HG02973 (cell line): Measurements from ENCODE around the gene OTOS.

Experiments
- ATAC-seq: cut with Tn5 transposase; IDR thresholded peaks from one replicate; pipeline ENCODE4 v1.9.1; 2021; ENCODE audit warnings: moderate library complexity; ENCODE audit not compliant: unreplicated experiment

OTOS gene

DNA sequence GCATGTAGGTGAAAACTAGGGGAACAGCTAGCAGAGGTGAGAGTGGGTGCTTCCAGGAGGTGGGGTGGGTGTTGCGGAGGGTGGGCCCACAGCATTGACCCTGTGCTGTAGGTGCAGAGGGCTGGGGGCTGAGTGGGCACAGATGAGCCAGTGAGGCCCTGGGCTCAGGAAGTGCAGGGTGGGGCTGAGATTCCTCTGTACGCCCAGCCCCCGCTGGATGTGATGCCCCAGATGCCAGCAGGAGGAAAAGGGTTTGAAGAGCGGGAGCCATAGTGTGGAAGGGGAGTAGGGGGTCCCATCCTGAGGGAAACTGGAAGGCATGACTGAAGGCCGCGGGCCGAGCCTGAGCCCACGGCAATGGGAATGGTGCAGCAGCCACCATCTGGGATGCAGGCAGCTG lies 14.1 kb upstream of the OTOS start:
- no peak for ATAC-seq

DNA sequence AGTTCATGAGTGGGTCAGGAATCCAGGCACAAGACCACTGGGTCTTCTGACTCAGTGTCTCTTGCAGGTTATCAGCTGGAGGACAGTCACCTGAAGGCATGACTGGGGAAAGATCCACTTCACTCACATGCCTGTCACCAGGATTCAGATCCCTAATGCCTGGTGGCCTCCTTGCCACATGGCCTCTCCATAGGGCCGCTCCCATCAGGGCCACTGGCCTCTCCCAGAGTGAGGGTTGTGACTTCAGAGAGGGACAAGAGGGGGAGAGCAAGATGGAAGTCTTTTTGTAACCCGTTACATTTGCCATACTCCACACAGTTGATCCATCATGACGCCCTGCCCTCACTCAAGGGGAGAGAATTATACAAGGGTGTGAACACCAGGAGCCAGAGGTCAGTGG lies 13.0 kb upstream of the OTOS start:
- ATAC-seq, result no peak

DNA sequence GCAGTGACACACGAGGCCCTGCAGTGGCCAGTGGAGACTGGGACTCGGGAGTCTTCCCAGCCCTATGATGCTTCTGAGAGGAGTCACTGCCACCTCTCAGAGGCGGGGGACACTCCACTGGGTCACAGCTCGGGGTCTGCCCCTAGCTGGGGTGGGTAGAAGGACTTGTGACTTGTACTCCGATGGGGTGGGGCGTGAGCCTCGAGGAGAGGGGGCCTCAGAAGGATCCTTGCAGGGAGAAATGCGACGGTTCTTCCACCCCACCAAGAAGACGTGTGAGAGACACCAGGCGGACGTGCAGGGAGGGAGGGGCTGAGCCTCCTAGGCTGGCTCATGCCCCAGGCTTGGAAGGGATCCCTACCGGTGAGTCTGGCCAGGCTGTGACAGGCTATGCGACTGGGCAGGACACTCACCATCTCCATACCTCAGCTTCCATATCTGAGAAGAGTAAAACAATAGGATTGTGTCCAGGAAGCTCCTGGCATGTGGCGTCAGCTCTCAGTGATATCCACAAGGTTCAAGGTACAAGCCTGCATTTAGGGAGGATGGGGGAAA lies 11.1 kb upstream of the OTOS start:
- ATAC-seq, result no peak

DNA sequence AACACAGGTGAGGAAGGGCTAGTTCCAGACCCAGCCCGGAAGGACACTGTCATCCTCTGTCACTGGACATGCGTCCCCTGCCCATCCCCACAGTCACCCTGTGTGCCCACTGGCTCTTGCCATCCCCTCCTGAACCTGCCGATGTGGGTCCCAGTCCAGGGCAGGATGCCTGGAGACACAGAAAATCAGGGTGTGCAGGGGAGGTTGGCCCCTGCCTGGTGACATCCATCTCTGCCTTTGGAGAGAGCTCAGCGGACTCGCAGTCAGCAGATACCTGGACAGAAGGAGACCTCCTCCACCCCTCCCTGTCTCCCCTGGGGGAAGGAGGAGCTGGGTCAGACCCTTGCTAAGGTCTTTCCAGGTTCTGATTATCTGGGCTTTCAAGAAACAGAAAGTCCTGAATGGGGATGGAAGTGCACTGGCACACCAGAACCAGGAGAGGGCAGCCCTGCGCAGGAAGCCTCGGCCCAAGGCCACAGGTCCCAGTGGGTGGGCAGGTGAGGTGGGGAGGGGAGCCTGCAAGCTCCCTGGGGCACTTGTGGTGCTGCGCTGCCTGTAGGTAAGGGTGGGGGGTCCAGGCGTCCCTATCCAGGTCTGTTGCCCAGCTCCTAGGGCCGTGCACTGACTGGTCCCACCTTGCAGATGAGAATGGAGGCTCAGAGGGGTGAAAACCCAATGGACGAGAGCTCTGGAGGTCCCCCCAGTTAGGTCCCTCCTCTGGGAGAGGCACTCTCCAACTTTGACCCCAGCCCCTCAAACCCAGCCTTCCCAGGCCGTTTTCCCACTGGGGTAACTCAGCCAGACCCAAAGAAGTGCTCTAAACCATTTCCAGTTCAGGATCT lies 9.7 kb upstream of the OTOS start:
- no peak for ATAC-seq

DNA sequence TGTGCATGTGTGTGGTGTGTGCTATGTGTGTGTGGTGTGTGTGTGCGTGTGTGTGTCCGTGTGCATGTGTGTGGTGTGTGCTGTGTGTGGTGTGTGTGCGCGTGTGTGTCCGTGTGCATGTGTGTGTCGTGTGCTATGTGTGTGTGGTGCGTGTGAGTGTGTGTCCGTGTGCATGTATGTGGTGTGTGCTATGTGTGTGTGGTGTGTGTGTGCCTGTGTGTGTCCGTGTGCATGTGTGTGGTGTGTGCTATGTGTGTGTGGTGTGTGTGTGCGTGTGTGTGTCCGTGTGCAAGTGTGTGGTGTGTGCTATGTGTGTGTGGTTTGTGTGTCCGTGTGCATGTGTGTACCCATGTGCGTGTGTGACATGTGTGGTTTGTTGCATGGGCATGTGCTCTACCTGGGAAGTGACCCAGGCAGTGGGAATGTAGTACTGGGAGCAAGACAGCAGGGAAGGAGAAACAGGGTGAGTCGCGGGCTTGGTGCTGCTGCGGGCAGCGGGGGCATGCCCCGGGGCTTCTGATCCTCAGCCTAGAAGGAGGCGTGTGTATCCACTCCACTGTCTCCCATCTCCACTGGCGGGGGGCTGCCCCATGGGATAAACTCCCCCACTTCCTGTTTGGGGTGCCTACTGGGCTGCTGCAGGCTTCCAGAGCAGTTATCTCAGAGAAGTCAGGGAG lies 7.6 kb upstream of the OTOS start:
- ATAC-seq, result no peak

DNA sequence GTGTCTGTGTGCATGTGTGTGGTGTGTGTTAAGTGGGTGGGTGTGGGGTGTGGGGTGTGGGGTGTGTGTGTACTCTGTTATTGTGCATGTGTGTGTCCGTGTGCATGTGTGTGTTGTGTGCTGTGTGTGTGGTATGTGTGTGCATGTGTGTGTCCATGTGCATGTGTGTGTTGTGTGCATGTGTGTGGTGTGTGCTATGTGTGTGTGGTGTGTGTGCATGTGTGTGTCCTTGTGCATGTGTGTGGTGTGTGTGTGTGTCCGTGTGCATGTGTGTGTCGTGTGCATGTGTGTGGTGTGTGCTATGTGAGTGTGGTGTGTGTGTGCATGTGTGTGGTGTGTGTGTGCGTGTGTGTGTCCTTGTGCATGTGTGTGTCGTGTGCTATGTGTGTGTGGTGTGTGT lies 6.9 kb upstream of the OTOS start:
- no peak for ATAC-seq

DNA sequence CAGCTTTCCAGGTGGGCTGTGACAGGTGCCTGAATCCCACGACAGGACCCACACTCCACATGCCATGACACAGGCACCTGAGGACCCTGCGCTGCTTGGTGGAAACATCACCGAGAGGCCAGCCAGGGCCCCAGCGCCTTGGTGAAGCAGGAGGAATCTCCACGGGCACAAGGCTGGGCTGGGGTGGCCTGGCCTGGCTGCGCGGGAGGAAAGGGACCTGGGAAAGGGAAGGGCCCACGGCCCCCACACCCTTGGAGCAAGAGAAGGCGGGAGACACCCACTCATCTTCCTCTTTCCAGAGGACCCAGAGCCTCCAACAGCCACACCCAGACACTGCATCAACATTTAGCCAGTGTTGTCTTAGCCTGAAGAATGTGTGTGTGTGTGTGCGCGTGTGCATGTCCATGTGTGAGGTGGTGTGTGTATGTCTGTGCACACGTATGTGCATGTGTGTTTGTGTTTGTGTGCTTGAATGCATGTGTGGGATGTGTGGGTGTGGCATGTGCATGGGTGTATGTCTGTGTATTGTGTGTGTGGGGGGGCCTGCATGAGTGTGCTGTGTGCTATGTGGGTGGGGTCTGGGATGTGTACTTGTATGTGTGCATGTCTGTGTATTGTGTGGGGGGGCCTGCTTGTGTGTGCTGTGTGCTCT lies 6.3 kb upstream of the OTOS start:
- ATAC-seq, result no peak

DNA sequence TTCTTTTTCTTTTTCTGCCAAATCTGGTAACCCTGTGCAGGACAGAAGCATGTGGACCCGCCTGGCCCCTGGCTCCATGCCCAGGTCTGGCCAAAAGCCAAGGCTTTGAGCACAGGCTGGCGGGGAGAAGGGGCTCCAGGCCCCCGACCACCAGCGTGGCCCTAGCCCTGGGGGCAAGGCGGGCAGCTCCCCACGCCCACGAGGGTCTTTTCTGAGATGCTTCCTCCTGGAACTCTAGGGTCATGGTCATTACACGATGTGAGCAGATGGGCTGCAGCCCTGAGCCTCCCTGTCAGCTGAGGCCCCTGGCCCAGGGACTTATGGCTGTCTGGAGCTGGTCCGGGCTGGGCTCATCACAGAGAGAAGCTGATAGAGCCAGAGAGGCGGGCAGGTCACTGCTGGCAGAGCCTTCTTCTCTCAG lies 5.7 kb upstream of the OTOS start:
- no peak for ATAC-seq

DNA sequence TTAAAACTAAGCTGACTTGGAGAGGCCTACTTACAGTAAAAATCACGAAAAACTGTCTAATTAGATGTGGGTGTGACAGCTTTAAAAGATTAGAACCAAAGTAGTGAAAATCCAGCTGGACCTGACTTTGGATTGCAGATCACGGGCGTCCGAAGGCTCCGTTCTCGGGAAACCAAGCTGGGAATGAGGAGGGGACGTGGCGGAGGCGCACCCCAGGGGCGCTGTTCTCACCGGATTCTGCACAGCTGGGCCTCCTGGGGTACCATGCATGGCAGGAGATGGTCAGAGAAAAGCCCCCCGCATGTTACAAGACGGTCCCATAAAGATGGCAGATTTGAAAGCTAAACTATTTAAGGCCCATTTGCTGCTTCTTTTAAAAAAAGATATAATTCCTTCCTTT lies 5.0 kb upstream of the OTOS start:
- no peak for ATAC-seq

DNA sequence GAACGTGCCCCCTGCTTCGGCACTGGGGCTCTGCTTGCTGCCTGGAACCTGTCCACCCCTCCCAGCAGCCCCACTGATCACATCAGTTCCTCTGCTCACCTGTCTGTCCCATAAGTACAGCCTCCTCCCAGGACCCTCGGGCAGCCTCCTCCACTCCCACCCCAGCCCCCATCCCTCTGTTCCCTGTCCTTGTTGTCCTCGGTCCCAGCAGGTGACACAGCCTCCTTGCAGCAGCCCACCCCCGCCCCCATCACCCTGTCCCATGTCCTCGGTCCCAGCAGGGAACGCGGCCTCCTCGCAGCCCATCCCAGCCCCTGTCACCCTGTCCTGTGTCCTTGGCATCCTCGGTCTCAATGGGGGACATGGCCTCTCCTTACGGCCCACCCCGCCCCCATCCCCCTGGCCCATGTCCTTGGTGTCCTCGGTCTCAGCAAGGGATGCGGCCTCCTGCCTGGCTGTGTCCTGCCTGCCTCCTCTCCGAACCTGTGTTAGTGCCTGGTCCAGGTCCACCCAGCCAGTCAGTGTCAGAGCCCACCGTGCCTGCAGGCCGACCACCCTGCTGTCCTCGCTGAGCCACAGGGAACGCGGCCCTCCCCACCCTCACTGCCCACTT lies 4.3 kb upstream of the OTOS start:
- ATAC-seq, result no peak

DNA sequence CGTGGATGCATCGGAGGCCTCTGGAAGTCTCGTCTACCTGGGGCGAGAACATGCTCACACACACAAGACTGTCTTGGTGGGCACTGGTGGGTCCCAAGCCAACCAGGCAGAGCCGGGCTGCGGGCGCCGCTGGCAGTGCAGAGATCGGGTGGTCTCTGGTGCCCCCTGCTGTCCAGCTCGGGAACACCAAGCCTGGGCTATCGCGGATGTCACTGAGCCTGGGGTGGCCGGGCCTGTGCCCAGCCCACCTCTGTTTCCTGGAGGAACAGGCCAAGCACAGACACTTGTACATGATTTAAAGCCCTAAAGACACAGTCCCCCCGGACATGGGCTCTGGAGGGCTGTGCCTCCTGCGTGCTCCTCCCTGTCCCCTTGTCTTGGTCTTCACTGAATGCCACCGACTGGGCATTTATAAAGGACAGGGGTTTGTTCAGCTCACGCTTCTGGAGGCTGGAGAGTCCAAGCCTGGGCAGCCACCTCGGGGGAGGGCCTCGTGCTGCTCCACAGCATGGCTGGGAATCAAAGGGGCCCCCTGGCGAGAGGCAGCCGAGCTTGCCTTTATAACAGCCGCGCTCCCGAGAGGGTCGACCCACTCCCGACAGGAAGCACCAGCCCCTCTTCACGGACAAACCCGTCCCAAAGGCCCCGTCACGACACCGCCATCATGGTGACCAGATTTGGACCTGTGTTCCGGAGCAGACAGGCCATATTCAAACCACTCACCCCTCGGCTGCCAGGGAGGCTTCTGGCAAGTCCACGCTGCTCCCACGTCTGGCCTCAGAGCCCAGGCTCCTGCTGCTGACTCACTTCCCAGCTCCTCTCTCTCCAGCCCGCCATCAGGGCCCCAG lies 3.6 kb upstream of the OTOS start:
- ATAC-seq, result peak; percentile 78

DNA sequence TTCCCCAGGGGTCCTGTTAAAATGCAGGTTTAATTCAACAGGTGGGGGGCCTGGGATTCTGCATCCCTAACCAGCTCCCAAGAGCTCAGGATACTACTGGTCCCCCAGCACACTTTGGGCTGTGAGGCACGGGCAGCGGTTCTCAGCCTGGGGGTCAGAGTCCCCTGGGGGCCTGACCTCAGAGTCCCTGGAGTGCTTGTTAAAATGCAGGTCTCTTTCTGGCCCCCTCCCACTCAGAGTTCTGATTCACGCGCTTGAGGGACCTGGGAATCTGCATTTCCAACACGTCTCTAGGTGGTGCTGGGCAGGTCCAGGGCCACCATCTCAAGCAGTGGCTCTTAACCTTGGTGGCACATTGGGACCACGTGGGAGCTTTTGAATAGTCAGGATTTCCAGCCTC lies 2.8 kb upstream of the OTOS start:
- ATAC-seq, result no peak

DNA sequence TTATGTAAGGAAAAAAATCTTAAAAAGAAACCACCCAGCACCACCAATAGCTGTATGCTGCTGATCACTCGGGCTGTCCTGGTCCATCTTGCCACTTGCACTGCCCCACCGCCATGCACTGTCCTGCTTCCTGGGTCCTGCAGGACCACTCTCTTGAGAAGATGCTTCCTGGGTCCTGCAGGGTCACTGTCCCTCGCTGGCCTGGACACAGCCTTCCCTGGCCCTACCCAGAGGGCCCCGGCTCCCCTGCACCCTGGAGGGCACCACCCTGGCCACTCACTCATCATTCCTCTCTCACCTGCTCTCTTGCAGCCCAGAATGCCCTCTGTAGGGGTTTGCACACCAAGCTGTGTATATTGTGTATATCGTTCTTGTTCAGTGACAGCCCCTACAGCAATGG lies 2.4 kb upstream of the OTOS start:
- no peak for ATAC-seq

DNA sequence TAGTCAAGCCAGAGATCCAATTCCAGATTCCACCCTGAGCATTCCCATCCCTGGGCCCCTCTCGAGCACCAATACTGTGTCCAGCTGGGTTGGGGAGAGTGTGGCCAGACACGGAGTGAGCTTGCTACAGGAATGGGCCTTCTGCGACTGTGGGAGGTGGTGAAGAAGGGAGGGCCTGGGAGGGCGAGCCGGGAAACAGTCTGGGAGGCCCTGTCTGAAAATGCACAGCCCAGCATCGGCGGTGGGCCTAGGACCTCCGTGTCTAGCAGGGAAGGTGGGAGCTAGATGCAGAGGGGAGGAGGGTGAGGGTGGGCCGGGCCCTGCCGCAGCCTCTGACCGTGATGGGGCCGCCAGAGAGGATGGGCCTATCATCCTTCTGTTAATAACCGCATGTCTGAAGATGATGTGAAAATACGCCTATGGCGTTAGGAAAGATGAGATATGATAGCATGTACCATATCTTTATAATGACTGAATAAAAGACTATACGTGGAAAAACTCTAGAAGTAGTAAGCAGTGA lies 1.9 kb upstream of the OTOS start:
- no peak for ATAC-seq

DNA sequence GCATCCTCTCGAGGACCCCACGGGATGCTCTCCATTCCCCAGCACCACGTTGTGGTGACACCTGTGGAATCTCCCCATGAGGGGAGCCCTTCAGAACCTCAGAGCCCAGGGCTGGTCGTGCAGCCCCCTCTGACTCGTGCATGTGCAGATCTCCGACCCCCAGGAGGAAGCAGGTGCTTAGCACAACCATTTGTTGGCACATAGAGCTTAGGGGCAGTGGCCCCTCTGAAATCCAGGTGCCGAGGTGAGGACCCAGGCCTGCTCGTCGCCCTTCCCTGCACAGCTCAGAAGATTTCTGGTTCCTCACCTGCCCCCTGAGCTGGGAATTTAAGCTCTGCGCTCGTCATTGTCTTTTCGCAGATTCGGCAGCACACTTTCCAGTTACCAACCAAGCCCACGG lies 1.3 kb upstream of the OTOS start:
- no peak for ATAC-seq

DNA sequence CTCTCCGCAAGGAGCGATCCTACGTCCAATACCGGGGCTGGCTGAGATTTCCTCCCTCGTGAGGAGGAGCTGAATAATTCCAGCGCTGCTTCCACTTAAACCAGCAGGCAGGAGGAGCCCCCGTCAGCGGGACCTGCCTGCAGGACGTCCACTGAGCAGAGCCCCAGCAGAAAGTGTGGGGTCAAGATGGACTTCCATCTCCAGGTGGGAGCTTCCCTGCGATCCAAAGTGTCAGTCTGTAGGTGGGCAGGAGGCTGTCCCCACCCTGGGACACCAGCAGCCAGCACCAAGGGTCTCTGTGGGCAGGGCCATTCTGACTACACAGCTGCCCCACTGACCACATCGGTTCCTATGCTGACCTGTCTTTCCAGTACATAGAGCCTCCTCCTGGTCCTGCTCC lies 462 bp upstream of the OTOS start:
- ATAC-seq, result no peak

DNA sequence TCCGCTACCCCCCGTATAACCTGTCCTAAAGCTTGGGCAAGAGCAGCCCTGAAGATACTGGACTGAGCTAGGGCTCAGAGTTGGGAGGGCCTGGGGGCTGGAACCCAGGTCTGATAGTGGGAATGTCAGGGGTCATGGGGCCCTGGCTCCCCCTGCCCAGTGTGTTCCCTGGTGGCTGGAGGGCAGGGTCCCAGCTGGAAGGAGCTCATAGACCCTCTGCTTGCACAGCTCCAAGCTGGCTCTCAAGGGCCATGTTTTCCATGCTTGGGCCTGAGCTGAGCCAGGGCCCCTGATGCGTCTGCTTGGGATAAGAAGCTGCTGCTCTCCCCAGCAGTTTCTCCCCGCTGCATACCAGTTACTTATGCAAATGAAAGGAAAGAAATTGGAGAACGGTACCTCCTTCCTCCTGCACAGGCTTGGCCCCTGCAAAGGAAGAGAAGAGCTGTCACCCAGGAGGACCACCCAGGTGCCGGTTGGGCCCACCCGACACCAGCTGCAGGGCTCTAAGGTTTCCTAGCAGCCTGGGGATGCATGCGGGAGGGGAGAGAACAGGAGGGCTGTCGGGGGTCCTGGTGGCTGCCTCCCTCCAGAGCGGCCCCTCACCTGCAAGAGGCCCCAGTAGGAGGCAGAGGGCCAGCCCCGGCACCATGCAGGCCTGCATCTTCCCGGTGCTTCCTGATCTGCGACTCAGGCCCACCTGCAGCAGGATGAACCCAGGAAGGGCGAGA lies 628 bp downstream of the OTOS start:
- ATAC-seq, result no peak

DNA sequence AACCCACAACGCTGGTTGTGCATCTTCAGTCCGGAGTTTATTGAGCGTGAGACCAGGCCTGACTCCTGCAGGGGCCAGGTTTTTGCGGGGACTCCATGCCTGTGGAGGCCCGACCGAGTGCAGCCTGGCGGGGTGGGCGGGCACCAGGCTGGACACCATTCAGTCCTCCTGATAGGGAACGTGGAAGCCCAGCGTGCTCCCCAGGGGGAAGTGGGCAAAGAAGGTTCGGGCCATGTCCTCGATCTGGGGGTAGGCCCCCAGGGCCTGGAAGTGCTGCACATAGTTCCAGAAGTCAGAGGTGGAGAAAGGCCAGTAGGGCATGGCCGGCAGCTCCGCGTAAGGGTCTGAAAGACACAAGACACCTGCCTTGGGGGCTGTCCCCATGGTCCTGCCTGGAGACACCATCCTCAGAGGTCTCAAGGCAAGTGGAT lies 1.4 kb downstream of the OTOS start:
- ATAC-seq, result no peak

DNA sequence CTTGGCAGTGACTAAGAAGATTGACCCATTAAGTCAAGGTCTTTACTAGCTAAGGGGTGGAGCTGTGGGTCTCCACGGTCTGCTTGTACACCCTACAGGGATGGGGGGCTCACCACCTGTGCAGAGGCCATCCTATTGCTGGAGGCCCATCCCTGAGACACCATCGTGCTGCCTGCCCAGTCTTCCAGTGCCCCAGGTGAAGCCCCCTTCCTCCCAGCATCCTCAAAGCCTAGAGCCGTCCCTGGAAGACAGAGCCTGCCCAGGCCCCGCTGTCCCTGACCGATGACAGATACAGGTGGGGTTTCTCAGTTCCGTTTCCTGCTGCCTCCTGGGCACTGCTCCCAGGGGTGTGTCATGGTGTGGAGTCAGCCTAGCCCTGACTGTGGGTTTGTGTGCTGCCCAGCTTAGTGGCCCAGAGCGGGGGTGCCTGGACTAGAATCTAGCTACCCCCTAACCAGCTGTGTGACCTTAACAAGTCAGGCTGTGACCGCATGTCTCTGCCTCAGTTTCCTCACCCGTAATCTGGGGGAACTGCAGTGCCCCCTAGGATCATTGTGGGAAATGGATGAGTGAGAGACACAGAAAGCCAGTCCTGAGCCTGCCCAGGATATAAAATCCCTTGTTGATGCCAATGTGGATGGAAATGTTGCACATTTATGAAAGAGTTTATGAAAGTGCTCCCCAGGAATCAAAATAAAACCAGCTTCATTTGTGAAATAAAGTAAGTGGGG lies 2.0 kb downstream of the OTOS start:
- no peak for ATAC-seq
